Stimulated activated naive CD4-positive, alpha-beta T cell treated with Interleukin-2 at 50 U/mL for 16 hours (primary cell): ENCODE results near the gene SDK1.
"Not testable (repeated sequence)": the region's sequence is repeated elsewhere in the genome, so short reads cannot be mapped to it uniquely, and the experiment has no call there.

Experiments
- DNase-seq: peaks from one replicate; lab custom pipeline; 2025; lab: John Stamatoyannopoulos, UW

The SDK1 gene

GRCh38 chr7:4270941-4271715 is 970.1 kb downstream of the SDK1 start:
- no peak for DNase-seq

DNA sequence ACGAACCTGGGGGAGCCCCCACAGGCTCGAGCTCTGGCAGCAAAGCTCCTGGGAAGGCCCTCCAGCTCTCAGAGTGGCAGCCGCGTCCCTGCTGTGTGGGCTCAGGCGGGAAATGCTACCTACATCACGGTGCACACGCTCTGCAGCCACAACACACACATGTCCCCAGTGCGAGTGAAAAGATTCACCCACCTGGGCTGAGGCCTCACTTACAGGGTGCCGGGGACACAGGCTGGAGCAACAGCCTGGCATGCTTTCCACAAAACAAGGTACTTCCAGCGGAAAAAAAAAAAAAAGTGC is 970.6 kb downstream of the SDK1 start:
- DNase-seq: no peak

DNA sequence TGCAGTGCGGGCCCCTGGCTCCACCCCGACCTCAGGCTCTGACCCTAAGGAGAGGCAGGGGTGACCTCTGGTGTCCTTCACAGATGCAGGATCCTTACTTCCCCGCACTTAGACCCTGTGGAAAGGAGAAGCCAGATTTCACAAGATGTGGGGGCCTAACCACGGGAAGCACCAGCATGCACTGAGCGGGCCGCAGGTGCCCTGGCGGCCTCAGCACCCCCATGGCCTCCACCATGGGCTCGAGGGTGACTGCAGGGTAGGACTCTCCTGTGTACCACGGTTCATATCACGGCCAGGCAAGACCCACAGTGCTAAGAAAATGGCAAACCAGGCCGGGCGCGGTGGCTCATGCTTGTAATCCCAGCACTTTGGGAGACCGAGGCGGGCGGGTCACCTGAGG is 971.1 kb downstream of the SDK1 start:
- no peak for DNase-seq

- DNase-seq: no peak
These were observed 972.6 kb downstream of the SDK1 start for GRCh38 chr7:4273566-4274230.

DNA sequence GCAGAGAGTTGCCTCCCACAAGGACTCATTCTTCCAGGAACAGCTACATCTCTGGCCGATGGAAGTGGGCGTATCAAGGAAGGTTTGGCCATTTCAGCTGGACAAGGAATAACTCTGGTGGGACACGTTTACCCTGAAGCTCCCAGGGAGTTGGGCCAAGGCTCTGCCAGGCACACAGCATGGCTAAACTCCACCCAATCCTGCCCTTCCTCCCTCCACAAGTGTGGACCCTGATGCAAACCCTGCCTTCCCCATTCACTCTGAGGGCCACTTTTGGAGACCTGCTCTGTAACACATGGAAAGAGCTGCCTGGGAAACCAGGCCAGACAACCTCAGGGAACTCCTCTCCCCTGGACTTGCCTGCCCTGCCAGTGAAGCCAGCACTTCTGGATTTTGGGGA is 973.2 kb downstream of the SDK1 start:
- no peak for DNase-seq

DNA sequence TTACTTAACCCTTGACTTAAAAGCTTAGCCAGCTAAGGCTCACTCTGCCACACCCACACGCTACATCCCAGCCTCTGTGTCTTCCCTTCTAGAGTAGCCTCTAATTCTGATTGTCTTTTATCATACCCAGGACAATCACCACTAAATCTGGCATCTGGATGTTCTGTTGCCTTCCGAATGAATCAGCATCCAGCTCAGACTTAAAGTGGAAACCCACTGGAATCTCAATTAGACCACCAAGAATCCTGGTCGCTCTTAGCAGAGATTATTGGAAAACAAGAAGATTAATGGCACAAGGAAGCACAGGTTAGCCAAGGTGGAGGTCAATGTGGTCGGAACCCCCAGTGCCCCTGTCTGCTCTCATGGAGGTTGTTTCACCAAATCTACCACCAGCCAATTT is 976.9 kb downstream of the SDK1 start:
- no peak for DNase-seq

GRCh38 chr7:4279216-4279615 is 978.2 kb downstream of the SDK1 start:
- no peak for DNase-seq

DNA sequence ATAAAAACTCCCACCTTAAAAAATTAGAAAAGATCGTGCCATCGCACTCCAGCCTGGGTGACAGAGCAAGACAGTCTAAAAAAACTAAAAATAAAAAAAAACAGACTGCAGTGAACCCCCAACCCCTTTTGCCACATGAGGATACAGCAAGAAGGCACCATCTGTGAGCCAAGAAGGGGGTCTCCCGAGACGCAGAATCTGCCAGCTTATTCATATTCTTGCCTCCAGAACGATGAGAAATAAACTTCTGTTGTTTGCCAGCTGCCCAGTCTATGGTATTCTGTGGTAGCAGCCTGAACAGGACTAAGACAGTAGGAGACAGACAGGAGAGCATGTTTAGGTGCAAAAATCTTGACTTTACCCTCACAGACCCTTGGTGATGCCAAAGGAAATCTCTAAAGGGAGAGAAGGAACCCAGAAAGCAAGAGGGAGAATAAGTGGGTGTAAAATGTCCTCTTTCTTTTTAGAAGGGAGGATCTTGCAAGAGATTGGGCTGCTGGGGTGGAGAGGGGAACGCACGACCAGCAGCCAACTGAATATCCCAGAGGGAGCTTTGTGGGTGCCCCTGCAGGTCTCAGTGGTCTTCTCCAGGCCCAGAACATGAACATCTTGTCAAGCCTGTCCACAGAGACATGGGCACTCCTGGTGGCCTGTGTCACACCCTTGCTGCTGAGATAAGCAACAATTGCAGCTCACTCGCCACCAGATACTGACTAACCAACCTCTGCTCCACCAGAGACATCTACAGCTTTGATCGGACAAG is 980.4 kb downstream of the SDK1 start:
- DNase-seq: no peak

- DNase-seq: no peak
These were observed 981.6 kb downstream of the SDK1 start for GRCh38 chr7:4282434-4283223.

- no peak for DNase-seq
These were observed 985.3 kb downstream of the SDK1 start for GRCh38 chr7:4286351-4286750.

GRCh38 chr7:4288791-4289394 is 987.8 kb downstream of the SDK1 start:
- DNase-seq: no peak

DNA sequence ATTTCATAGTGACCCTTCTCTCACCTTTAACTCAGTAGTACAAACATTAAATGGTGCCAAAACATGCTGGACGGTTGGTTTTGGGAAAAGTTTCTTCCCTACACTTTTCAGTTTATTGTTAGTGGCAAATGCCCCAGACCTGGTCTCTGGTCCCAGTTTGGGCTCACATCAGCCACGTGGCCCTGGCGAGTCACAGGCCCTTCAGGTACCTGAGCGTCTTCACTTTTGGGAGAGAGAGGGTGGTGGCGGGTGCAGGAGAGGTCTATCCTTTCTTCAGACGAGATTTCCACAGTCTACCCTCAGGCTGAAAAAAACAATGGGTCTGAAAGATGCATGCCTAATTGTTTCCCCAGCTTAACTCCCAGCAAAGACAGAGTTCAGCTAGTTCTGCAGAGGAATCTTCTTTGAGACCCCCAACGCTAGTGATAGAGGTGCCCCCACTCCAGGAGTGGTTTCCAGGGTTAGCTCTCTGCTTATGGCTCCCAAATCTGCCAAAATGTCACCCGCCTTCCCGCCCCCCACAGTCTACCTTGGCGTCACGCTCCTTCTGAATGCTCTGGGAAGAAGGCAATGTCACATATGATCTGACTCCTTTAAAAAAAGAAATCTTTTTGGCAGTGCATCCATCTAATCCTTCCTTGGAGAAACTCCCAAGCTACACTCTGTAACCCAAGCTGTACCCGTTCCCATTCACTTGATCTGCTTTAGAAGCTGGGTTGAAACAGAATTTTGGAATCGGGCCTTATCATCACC is 996.3 kb downstream of the SDK1 start:
- DNase-seq: no peak

GRCh38 chr7:4297918-4298219 is 996.8 kb downstream of the SDK1 start:
- DNase-seq: no peak

DNA sequence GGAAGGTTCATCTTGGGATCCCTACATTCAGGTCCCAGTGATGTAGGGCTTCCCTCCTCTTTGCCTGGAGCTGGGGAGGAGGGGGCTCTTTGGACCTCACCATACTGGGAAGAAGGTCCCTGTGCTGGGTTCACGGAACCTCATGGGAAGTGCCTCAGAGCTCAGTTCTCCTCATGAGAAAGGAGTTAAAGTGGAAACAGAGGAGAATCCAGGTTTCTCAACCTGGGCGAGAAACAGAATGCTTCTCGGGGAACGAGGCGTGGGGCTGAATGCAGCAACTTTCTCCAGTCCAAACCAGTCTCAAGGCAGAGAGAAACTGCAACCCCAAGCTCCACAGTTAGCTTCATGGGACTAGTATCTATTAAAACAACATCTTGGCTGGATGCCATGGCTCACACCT is 998.4 kb downstream of the SDK1 start:
- DNase-seq: no peak

- no peak for DNase-seq
These were observed 1001.3 kb downstream of the SDK1 start for GRCh38 chr7:4302203-4302905.

- DNase-seq: no peak
These were observed 1006.5 kb downstream of the SDK1 start for GRCh38 chr7:4307316-4308204.

- no peak for DNase-seq
These were observed 1007.1 kb downstream of the SDK1 start for GRCh38 chr7:4308205-4308590.

GRCh38 chr7:4313911-4314310 is 1012.9 kb downstream of the SDK1 start:
- not testable (repeated sequence) for DNase-seq

GRCh38 chr7:4314316-4314715 is 1013.3 kb downstream of the SDK1 start:
- not testable (repeated sequence) for DNase-seq
